Measurements from ENCODE around the gene SPIB. TPM values are rescaled to one million over a fixed set of nuclear protein-coding genes. Genes with fewer than 3 reads are reported as not detected.

Gene SPIB
- total RNA-seq, 1 donor from 2014 or later, result not detected

GRCh38 chr19:50414864-50415660, 3.7 kb upstream of the SPIB start:
- Histone ChIP-seq H3K27me3 (ENCODE audit: control insufficient read depth, insufficient read depth, low read length) (peaks cover 23% of the 10 kb centered on the region), H3K4me3 (ENCODE audit: low read depth, low read length) (no peak overlapping the region), H3K36me3 (ENCODE audit: control insufficient read depth, insufficient read depth, low read length) (no peaks in the 10 kb centered on the region)
- DNase-seq (ENCODE audit: low read depth), result no peak
- TF ChIP-seq, protein P1, sequence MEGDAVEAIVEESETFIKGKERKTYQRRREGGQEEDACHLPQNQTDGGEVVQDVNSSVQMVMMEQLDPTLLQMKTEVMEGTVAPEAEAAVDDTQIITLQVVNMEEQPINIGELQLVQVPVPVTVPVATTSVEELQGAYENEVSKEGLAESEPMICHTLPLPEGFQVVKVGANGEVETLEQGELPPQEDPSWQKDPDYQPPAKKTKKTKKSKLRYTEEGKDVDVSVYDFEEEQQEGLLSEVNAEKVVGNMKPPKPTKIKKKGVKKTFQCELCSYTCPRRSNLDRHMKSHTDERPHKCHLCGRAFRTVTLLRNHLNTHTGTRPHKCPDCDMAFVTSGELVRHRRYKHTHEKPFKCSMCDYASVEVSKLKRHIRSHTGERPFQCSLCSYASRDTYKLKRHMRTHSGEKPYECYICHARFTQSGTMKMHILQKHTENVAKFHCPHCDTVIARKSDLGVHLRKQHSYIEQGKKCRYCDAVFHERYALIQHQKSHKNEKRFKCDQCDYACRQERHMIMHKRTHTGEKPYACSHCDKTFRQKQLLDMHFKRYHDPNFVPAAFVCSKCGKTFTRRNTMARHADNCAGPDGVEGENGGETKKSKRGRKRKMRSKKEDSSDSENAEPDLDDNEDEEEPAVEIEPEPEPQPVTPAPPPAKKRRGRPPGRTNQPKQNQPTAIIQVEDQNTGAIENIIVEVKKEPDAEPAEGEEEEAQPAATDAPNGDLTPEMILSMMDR (IDR thresholded peaks at IDR 0.05; ENCODE audit: insufficient read depth, low read length, poor library complexity, severe bottlenecking), result peak; percentile 89

DNA sequence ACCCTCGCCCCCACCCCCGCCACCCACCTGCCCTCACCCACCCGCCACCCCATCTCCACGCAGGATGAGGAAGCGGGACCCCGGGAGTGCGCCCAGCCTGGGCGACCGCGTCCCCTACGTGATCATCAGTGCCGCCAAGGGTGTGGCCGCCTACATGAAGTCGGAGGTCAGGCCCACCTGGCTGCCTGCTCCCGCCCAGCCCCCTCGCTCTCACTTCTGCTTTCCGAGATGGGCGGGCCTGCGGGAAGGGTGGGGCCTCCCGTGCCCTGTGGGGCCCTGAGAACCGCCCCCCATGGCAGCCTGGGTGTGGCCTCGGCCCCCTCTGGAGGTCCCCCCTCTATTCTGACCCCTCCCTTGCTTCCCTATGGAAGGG, 3.1 kb upstream of the SPIB start:
- no peaks in the 10 kb centered on the region for H3K36me3 ChIP-seq (ENCODE audit: control insufficient read depth, insufficient read depth, low read length)

DNA sequence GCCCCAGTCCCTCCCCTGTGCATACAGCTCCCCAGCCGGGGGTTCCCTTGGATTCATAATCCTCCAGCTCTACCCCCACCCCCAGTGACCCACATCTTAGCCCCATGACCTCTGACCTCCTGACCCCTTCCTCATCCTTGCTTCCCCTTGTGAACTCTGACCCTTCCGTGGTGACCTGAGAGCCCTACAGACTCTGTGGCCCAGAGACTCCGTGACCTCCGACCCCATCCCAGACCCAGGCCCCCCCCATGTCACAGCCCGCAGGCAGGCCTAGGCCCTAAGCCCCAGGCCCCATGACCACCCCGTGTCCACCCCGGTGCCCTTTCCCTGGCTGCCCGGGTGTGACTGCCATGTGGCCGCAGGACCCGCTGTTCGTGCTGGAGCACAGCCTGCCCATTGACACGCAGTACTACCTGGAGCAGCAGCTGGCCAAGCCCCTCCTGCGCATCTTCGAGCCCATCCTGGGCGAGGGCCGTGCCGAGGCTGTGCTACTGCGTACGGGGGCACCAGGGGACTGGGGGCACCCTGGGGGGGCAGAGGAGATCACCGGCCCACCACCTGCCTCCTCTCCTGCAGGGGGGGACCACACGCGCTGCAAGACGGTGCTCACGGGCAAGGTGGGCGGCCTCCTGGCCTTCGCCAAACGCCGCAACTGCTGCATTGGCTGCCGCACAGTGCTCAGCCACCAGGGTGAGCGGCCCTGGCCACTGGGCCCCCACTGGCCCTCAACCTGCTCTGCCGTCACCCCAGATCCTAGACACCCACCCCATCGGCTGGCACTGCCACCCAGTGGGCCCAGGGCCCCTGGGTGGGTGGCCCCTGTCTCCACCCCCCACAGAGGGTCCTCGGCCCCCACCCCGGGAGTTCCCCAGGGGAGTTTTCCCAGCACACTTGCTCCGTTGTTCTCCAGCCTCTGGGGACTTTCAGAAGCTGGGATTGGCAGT, 2.4 kb upstream of the SPIB start:
- TF ChIP-seq, protein P1 (IDR thresholded peaks at IDR 0.05; ENCODE audit: insufficient read depth, low read length, poor library complexity, severe bottlenecking), result no peak
- H3K36me3 ChIP-seq (ENCODE audit: control insufficient read depth, insufficient read depth, low read length), result no peaks in the 10 kb centered on the region
- peaks cover 23% of the 10 kb centered on the region for H3K27me3 ChIP-seq (ENCODE audit: control insufficient read depth, insufficient read depth, low read length)
- no peak overlapping the region for H3K4me3 ChIP-seq (ENCODE audit: low read depth, low read length)
- no peak for DNase-seq (ENCODE audit: low read depth)

More for the DNA sequence above, 3.1 kb upstream of the SPIB start:
- no peak for DNase-seq (ENCODE audit: low read depth)
- Histone ChIP-seq H3K27me3 (ENCODE audit: control insufficient read depth, insufficient read depth, low read length) (peaks cover 23% of the 10 kb centered on the region), H3K4me3 (ENCODE audit: low read depth, low read length) (no peak overlapping the region)
- TF ChIP-seq, protein P1 (IDR thresholded peaks at IDR 0.05; ENCODE audit: insufficient read depth, low read length, poor library complexity, severe bottlenecking), result no peak

- Histone ChIP-seq H3K4me3 (ENCODE audit: low read depth, low read length) (no peak overlapping the region), H3K27me3 (ENCODE audit: control insufficient read depth, insufficient read depth, low read length) (peaks cover 23% of the 10 kb centered on the region), H3K36me3 (ENCODE audit: control insufficient read depth, insufficient read depth, low read length) (no peaks in the 10 kb centered on the region)
- TF ChIP-seq, protein P1 (IDR thresholded peaks at IDR 0.05; ENCODE audit: insufficient read depth, low read length, poor library complexity, severe bottlenecking), result no peak
- DNase-seq (ENCODE audit: low read depth), result no peak
These were observed 1.3 kb upstream of the SPIB start for GRCh38 chr19:50417111-50418081.

GRCh38 chr19:50419022-50419579, 363 bp downstream of the SPIB start:
- no peaks in the 10 kb centered on the region for H3K36me3 ChIP-seq (ENCODE audit: control insufficient read depth, insufficient read depth, low read length)
- no peak overlapping the region for H3K4me3 ChIP-seq (ENCODE audit: low read depth, low read length)
- TF ChIP-seq, protein P1 (IDR thresholded peaks at IDR 0.05; ENCODE audit: insufficient read depth, low read length, poor library complexity, severe bottlenecking), result no peak
- peaks cover 23% of the 10 kb centered on the region for H3K27me3 ChIP-seq (ENCODE audit: control insufficient read depth, insufficient read depth, low read length)
- DNase-seq (ENCODE audit: low read depth), result no peak

Measured in kidney epithelial cell (primary cell).